GM12865 (cell line): ENCODE results near the gene SMIM20.

ENCODE experiments used
- DNase-seq: peaks from one replicate; pipeline ENCODE4 v3.0.0; 2010; ENCODE audit warnings: low read depth
- H3K4me3 ChIP-seq: 2 replicates; pipeline ENCODE4 v1.5.1; 2011; ENCODE audit warnings: mild to moderate bottlenecking, low read depth, low read length, control low read depth
- CTCF ChIP-seq: IDR thresholded peaks from 2 replicates; pipeline ENCODE4 v1.5.1; 2011; ENCODE audit warnings: low read length, control low read depth, low read depth, inconsistent platforms; ENCODE audit not compliant: insufficient read depth; ENCODE audit errors: missing control alignments

Gene SMIM20

GRCh38 chr4:25937801-25938200 lies 23.8 kb downstream of the SMIM20 start:
- peak; percentile 15 for DNase-seq
- H3K4me3 ChIP-seq = no peak overlapping the region
- no peak for TF ChIP-seq CTCF

- H3K4me3 ChIP-seq = 0 out of 2 replicates have a peak overlapping the region, but pooled peaks have one; percentile 4
- DNase-seq = peak; percentile 34
- TF ChIP-seq CTCF = no peak
These were observed 24.3 kb downstream of the SMIM20 start for GRCh38 chr4:25938366-25938765.

DNA sequence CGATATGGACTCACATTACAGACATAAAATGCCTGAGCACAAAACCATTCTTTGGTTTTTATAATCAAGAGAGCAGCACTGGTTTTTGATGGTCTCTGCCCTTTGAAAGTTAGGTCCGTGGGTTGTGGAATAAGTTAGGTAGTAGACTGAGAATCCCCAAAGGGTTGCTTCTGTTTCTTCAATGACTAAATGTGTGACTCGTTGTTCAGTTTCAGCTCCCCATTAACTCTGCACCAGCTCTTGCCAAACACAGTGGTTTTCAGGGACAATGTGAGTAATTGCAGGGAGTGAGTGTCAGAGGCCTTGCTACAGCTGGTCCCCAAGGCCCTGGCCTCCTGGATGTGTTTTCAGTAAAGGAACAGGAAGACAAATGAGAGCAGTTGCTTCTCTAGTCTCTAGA lies 24.8 kb downstream of the SMIM20 start:
- peak; percentile 86 for DNase-seq
- no peak for TF ChIP-seq CTCF
- no peak overlapping the region for H3K4me3 ChIP-seq

- no peak for DNase-seq
- no peak overlapping the region for H3K4me3 ChIP-seq
- no peak for TF ChIP-seq CTCF
These were observed 25.3 kb downstream of the SMIM20 start for GRCh38 chr4:25939330-25939729.

DNA sequence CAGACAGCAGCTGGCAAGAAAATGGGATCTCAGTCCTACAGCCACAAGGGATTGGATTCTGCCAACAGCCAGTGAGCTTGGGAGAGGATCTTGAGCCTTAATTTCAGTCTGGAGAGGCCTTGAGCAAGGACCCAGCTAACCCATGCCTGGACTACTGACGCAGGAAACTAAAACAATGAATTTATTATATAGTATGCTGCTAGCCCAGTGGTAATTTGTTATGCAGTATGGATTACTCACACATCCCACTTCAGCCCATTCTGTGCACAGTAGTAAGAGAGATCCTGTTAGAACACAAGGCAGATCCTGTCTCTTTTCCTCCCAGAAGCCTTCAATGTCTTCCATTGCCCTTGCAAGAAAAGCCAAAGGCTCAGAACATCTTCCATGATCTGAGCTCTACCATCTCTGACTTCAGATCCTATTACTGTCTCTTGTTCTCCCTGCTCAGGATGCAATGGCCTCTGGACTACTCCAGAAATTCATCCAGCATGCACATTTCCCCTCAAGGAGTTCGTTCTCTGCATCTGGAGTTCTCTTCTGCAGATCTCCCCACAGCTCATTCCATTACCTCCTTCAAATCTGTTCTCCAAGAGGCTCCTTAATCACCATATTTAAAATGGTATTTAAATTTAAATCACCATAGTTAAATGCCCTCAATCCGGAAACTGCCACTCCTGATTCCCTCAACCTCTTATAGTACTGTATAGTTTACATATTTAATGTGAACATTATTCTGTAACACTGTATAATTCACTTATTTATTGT lies 27.6 kb downstream of the SMIM20 start:
- H3K4me3 ChIP-seq = no peak overlapping the region
- TF ChIP-seq CTCF = no peak
- no peak for DNase-seq

- H3K4me3 ChIP-seq = no peak overlapping the region
- no peak for DNase-seq
- no peak for TF ChIP-seq CTCF
These were observed 29.3 kb downstream of the SMIM20 start for GRCh38 chr4:25943312-25943711.

- no peak overlapping the region for H3K4me3 ChIP-seq
- no peak for TF ChIP-seq CTCF
- DNase-seq = no peak
These were observed 29.8 kb downstream of the SMIM20 start for GRCh38 chr4:25943805-25944204.
